Caco-2 (cell line): ENCODE data around the gene ZNF502. TPM values are rescaled to one million over a fixed set of nuclear protein-coding genes. Genes with fewer than 3 reads are reported as not detected.

ENCODE experiments used
- BruUV-seq: library from RNA; stranded (reverse); fragments of 400-500 nt; replicated peaks from 2 replicates; lab custom pipeline; 2021; lab: Mats Ljungman, UMichigan
- CTCF ChIA-PET: fragments of 300-600 bp; sonication (Branson Sonifier 250); formaldehyde crosslinking; loops from one replicate; lab custom pipeline; 2022; ENCODE audit warnings: antibody characterized with exemption; lab: Charles Lee
- POLR2A ChIA-PET: fragments of 300-600 bp; sonication (Branson Sonifier 250); formaldehyde crosslinking; loops from one replicate; lab custom pipeline; 2022; ENCODE audit warnings: antibody characterized with exemption; lab: Charles Lee
- DNase-seq, 2 experiments: peaks; one replicate each; pipeline versions ENCODE4 v3.0.0 to v3.0.0-alpha.2; 2020 to 2022
- H3K27me3 ChIP-seq: replicated peaks from 2 replicates; pipeline ENCODE4 v1.6.0; 2011; ENCODE audit warnings: low read length; ENCODE audit not compliant: control insufficient read depth, insufficient read depth
- H3K36me3 ChIP-seq: 2 replicates; pipeline ENCODE4 v1.5.1; 2011; ENCODE audit warnings: low read length; ENCODE audit not compliant: control insufficient read depth, insufficient read depth
- H3K4me1 ChIP-seq: fragments of 250-450 bp; sonication (Bioruptor Pico); 2 replicates; pipeline ENCODE4 v1.5.1; 2020; ENCODE audit warnings: mild to moderate bottlenecking
- H3K4me3 ChIP-seq: 2 replicates; pipeline ENCODE4 v1.5.1; 2011; ENCODE audit warnings: low read depth, mild to moderate bottlenecking, control low read depth, low read length
- H3K9me3 ChIP-seq: fragments of 250-450 bp; sonication (Bioruptor Pico); 2 replicates; pipeline ENCODE4 v1.5.1; 2020; ENCODE audit warnings: mild to moderate bottlenecking, moderate library complexity
- H3K27ac Mint-ChIP-seq: one replicate; pipeline ENCODE4 v1.8.0; 2022; ENCODE audit warnings: mixed read lengths; ENCODE audit not compliant: unreplicated experiment
- H3K27me3 Mint-ChIP-seq: one replicate; pipeline ENCODE4 v1.8.0; 2022; ENCODE audit warnings: mixed read lengths; ENCODE audit not compliant: insufficient read depth, unreplicated experiment
- H3K36me3 Mint-ChIP-seq: one replicate; pipeline ENCODE4 v1.8.0; 2022; ENCODE audit warnings: mild to moderate bottlenecking, mixed read lengths; ENCODE audit not compliant: insufficient read depth, unreplicated experiment
- H3K4me1 Mint-ChIP-seq: one replicate; pipeline ENCODE4 v1.8.0; 2022; ENCODE audit warnings: low read depth, mixed read lengths; ENCODE audit not compliant: unreplicated experiment
- H3K4me3 Mint-ChIP-seq: one replicate; pipeline ENCODE4 v1.8.0; 2022; ENCODE audit warnings: mild to moderate bottlenecking, moderate library complexity, mixed read lengths; ENCODE audit not compliant: unreplicated experiment
- H3K9me3 Mint-ChIP-seq: one replicate; pipeline ENCODE4 v1.8.0; 2022; ENCODE audit warnings: mixed read lengths; ENCODE audit not compliant: unreplicated experiment
- CTCF ChIP-seq, 2 experiments: fragments of 200-600 bp in 1 of 2; IDR thresholded peaks; 1 replicate in 1 of 2; 2 replicates in 1 of 2; pipeline versions ENCODE4 v1.5.1 to v1.8.0; 2011 to 2022; ENCODE audit warnings: antibody characterized with exemption in 1 of 2, control low read depth in 1 of 2, inconsistent platforms in 1 of 2, low read depth in 1 of 2, low read length in 1 of 2, mild to moderate bottlenecking in 1 of 2, moderate library complexity in 1 of 2; ENCODE audit not compliant: insufficient read depth in 1 of 2, severe bottlenecking in 1 of 2, unreplicated experiment in 1 of 2
- intact Hi-C: fragments of 100-400 bp; cut with micrococcal nuclease; formaldehyde crosslinking; loops from one replicate; pipeline ENCODE4 v1.10.0; 2022; ENCODE audit not compliant: unreplicated experiment
- total RNA-seq: library from RNA; stranded (reverse); gene quantifications from 2 replicates; pipeline ENCODE4 v1.2.3, GENCODE V29; 2022

Gene ZNF502
- total RNA-seq, 1 experiment from 2014 or later, result 2.0 TPM

- Histone ChIP-seq H3K9me3 (peaks cover 22% of the 10 kb centered on the region; the same call in 1 of the 2 replicates), H3K36me3 (peaks cover 2% of the 10 kb centered on the region), H3K27me3 (no peaks in the 10 kb centered on the region), H3K4me1 (no peaks in the 10 kb centered on the region), H3K4me3 (no peak overlapping the region)
- no peaks in the 10 kb centered on the region for H3K4me1 Mint-ChIP-seq
- no TSS peak for BruUV-seq
- H3K4me3 Mint-ChIP-seq, result no peak overlapping the region
- H3K27me3 Mint-ChIP-seq, result no peaks in the 10 kb centered on the region
- intact Hi-C loops, result no loop called here
- ChIA-PET POLR2A (no interaction called here), CTCF (no interaction called here)
- no peak for DNase-seq
- H3K36me3 Mint-ChIP-seq, result peaks cover 44% of the 10 kb centered on the region
- no peak overlapping the region for H3K27ac Mint-ChIP-seq
- TF ChIP-seq CTCF (IDR thresholded peaks at IDR 0.05; ENCODE audit: insufficient read depth in 1 of 2, low read depth in 1 of 2, low read length in 1 of 2, severe bottlenecking in 1 of 2, unreplicated experiment in 1 of 2), result no peak
- H3K9me3 Mint-ChIP-seq, result peaks cover 25% of the 10 kb centered on the region
These were observed 59.6 kb downstream of the ZNF502 start for GRCh38 chr3:44772099-44772442.

Other genes starting within 250 kb of the ZNF502 start
- 19.0 TPM in 2 replicates for gene ZNF445, start 235.0 kb upstream of the ZNF502 start, total RNA-seq
- not detected in 2 replicates for gene ZKSCAN7, start 157.5 kb upstream of the ZNF502 start, total RNA-seq
- gene ZNF660, start 127.7 kb upstream of the ZNF502 start, total RNA-seq, result not detected in 2 replicates
- 10.5 and 10.6 TPM in 2 replicates for gene ZNF197, start 87.6 kb upstream of the ZNF502 start, total RNA-seq
- gene ZNF35, start 63.9 kb upstream of the ZNF502 start, total RNA-seq, result 12.0 and 14.7 TPM in 2 replicates
- 3.2 and 3.3 TPM in 2 replicates for gene ZNF501, start 17.0 kb downstream of the ZNF502 start, total RNA-seq
- 29.0 and 29.8 TPM in 2 replicates for gene KIAA1143, start 49.0 kb downstream of the ZNF502 start, total RNA-seq
- gene KIF15, start 49.1 kb downstream of the ZNF502 start, total RNA-seq, result 22.4 and 25.3 TPM in 2 replicates
- 8.0 and 8.8 TPM in 2 replicates for gene TMEM42, start 149.3 kb downstream of the ZNF502 start, total RNA-seq
- gene TGM4, start 161.9 kb downstream of the ZNF502 start, total RNA-seq, result not detected in 2 replicates